GM12878 (cell line): Measurements from ENCODE around the gene SOX5. TPM values are rescaled to one million over a fixed set of nuclear protein-coding genes. Genes with fewer than 3 reads are reported as not detected.

Source experiments
- ATAC-seq: fragments of 200-7000 bp; cut with Tn5 transposase; 3 replicates; pipeline ENCODE4 v1.9.1; 2020; ENCODE audit warnings: mild to moderate bottlenecking, moderate library complexity
- BruUV-seq: library from RNA; stranded (reverse); fragments of 400-500 nt; replicated peaks from 2 replicates; lab custom pipeline; 2021; lab: Mats Ljungman, UMichigan
- CTCF ChIA-PET: fragments of 300-600 bp; sonication (Branson Sonifier 250); formaldehyde crosslinking; extraction: SDS; loops from one replicate; lab custom pipeline; 2021; ENCODE audit warnings: inconsistent platforms; lab: Yijun Ruan, JAX
- POLR2A ChIA-PET: fragments of 350-600 bp; formaldehyde crosslinking; extraction: SDS; loops from one replicate; lab custom pipeline; 2021; ENCODE audit warnings: inconsistent platforms; lab: Charles Lee
- RAD21 ChIA-PET: fragments of 300-600 bp; sonication (Branson Sonifier 250); formaldehyde crosslinking; loops from one replicate; lab custom pipeline; 2023; ENCODE audit warnings: antibody characterized with exemption; ENCODE audit not compliant: unreplicated experiment; lab: Charles Lee
- SMC1A ChIA-PET: fragments of 300-600 bp; sonication (Branson Sonifier 250); formaldehyde crosslinking; loops from one replicate; lab custom pipeline; 2023; ENCODE audit not compliant: unreplicated experiment, uncharacterized antibody; lab: Charles Lee
- DNase-seq: peaks from one replicate; pipeline ENCODE4 v3.0.0-alpha.2; 2011; ENCODE audit warnings: low read depth, low spot score
- FAIRE-seq: peaks from 3 replicates; lab custom pipeline; 2011; peaks lifted over from hg19 to GRCh38; lab: Jason Lieb, UNC
- H2AFZ ChIP-seq: 2 replicates; pipeline ENCODE4 v1.6.0; 2011; ENCODE audit warnings: low read depth, low read length, control low read depth; ENCODE audit not compliant: control insufficient read depth
- H3K27ac ChIP-seq: 2 replicates; pipeline ENCODE4 v1.5.1; 2011; ENCODE audit warnings: control low read depth; ENCODE audit not compliant: control insufficient read depth, insufficient read depth
- H3K27me3 ChIP-seq, 2 experiments: replicated peaks in 1 of 2; 2 replicates each; pipeline versions ENCODE4 v1.6.0 to v1.6.1; 2011; ENCODE audit warnings: low read length in 1 of 2; ENCODE audit not compliant: control insufficient read depth in 2 of 2, insufficient read depth in 2 of 2
- H3K36me3 ChIP-seq, 2 experiments: 2 replicates each; pipeline ENCODE4 v1.5.1; 2011; ENCODE audit warnings: low read length in 1 of 2; ENCODE audit not compliant: control insufficient read depth in 2 of 2, insufficient read depth in 2 of 2
- H3K4me1 ChIP-seq: 2 replicates; pipeline ENCODE4 v1.6.1; 2011; ENCODE audit warnings: mild to moderate bottlenecking, low read length, moderate library complexity, mixed read lengths; ENCODE audit not compliant: control insufficient read depth, insufficient read depth
- H3K4me2 ChIP-seq: 2 replicates; pipeline ENCODE4 v1.6.0; 2011; ENCODE audit warnings: control low read depth; ENCODE audit not compliant: control insufficient read depth, insufficient read depth
- H3K4me3 ChIP-seq: fragments of 200-600 bp; sonication (generic); 2 replicates; pipeline ENCODE4 v1.5.1; 2016
- H3K79me2 ChIP-seq: 2 replicates; pipeline ENCODE4 v1.6.0; 2011; ENCODE audit warnings: low read length; ENCODE audit not compliant: control insufficient read depth, insufficient read depth
- H3K9ac ChIP-seq: 2 replicates; pipeline ENCODE4 v1.8.0; 2011; ENCODE audit warnings: low read length, control low read depth, mixed read lengths; ENCODE audit not compliant: control insufficient read depth, insufficient read depth
- H3K9me3 ChIP-seq: replicated peaks from 3 replicates; pipeline ENCODE4 v1.5.1; 2011; ENCODE audit warnings: mild to moderate bottlenecking, low read length; ENCODE audit not compliant: control insufficient read depth, insufficient read depth
- H4K20me1 ChIP-seq: 2 replicates; pipeline ENCODE4 v1.6.0; 2011; ENCODE audit not compliant: control insufficient read depth, insufficient read depth
- BMI1 ChIP-seq: fragments of 450-650 bp; IDR thresholded peaks from 2 replicates; pipeline ENCODE4 v1.6.1; 2016; ENCODE audit warnings: mild to moderate bottlenecking, moderate library complexity, borderline replicate concordance
- CREB1 ChIP-seq: IDR thresholded peaks from 2 replicates; pipeline ENCODE4 v1.6.1; 2012; ENCODE audit warnings: low read depth, mild to moderate bottlenecking, inconsistent platforms
- FOS ChIP-seq: IDR thresholded peaks from 3 replicates; pipeline ENCODE4 v1.6.1; 2011; ENCODE audit warnings: borderline replicate concordance; ENCODE audit not compliant: insufficient read length; ENCODE audit errors: extremely low read depth
- HCFC1 ChIP-seq: fragments of 150-350 bp; IDR thresholded peaks from 2 replicates; pipeline ENCODE4 v1.6.1; 2014; ENCODE audit warnings: low read length
- HDAC6 ChIP-seq: fragments of 200-600 bp; sonication (generic); IDR thresholded peaks from one replicate; pipeline ENCODE4 v1.8.0; 2017; ENCODE audit warnings: antibody characterized with exemption; ENCODE audit not compliant: unreplicated experiment
- HDGF ChIP-seq: fragments of 450-650 bp; IDR thresholded peaks from 2 replicates; pipeline ENCODE4 v1.6.1; 2016; ENCODE audit warnings: antibody characterized with exemption
- RCOR1 ChIP-seq: conservative IDR thresholded peaks from 2 replicates; pipeline ENCODE4 v1.6.1; 2012; ENCODE audit warnings: low read depth, low read length, improper control_type of control experiment
- SIX5 ChIP-seq: IDR thresholded peaks from 2 replicates; pipeline ENCODE4 v1.6.1; 2011; ENCODE audit warnings: mild to moderate bottlenecking, low read depth, low read length, moderate library complexity; ENCODE audit not compliant: severe bottlenecking
- SUPT20H ChIP-seq: IDR thresholded peaks from 2 replicates; pipeline ENCODE4 v1.6.1; 2011; ENCODE audit warnings: low read depth, mild to moderate bottlenecking, low read length, moderate library complexity, borderline replicate concordance; ENCODE audit not compliant: control insufficient read depth
- WGBS: methylation state at CpG from one replicate; pipeline ENCODE4 v1.1.6; 2016; ENCODE audit warnings: low lambda C conversion rate; ENCODE audit not compliant: insufficient replicate concordance, insufficient coverage; ENCODE audit errors: missing lambda C conversion rate; 5-methylcytosine and 5-hydroxymethylcytosine counted together
- in situ Hi-C: fragments of 300-500 bp; cut with MboI; formaldehyde crosslinking; loops from 9 replicates; pipeline ENCODE4 v1.14.3; 2018; ENCODE audit warnings: mixed read lengths
- intact Hi-C: fragments of 100-400 bp; cut with micrococcal nuclease; formaldehyde crosslinking; loops from one replicate; pipeline ENCODE4 v1.14.2; 2022; ENCODE audit not compliant: unreplicated experiment
- polyA plus RNA-seq, 11 experiments: library from polyadenylated mRNA; depleted of rRNA in 4 of 11; unstranded in 6 of 11; stranded (reverse) in 5 of 11; fragments of >200 nt; fragmentation: Nextera tagmentation in 4 of 11; fragmentation: Illumina TruSeq in 1 of 11; extraction: Ambion mirVana in 4 of 11; extraction: Trizol in 1 of 11; gene quantifications; 1 replicate in 1 of 11; 2 replicates in 10 of 11; pipeline versions ENCODE4 v1.2.1 to v1.2.3, GENCODE V29; 2011 to 2016; ENCODE audit warnings: inconsistent platforms in 2 of 11, missing spikeins in 2 of 11, low read depth in 1 of 11
- total RNA-seq, 4 experiments: library from RNA; depleted of rRNA in 3 of 4; stranded (reverse); fragments of >200 nt in 3 of 4; fragmentation: Illumina TruSeq in 1 of 4; extraction: Trizol in 1 of 4; gene quantifications; 2 replicates each; pipeline versions ENCODE4 v1.2.1 to v1.2.3, GENCODE V29; 2013 to 2021
- TF ChIP-seq, protein P1 (sequence below): fragments of 150-350 bp; IDR thresholded peaks from 2 replicates; pipeline ENCODE4 v1.6.1; 2016; ENCODE audit warnings: low read depth, low read length

Gene SOX5
- total and polyA plus RNA-seq, 10 of the 15 experiments (the other 5 are each of a cell fraction or from before 2014, with no cell fraction given) = 0.08 to 1.0 (median 0.24) TPM

DNA sequence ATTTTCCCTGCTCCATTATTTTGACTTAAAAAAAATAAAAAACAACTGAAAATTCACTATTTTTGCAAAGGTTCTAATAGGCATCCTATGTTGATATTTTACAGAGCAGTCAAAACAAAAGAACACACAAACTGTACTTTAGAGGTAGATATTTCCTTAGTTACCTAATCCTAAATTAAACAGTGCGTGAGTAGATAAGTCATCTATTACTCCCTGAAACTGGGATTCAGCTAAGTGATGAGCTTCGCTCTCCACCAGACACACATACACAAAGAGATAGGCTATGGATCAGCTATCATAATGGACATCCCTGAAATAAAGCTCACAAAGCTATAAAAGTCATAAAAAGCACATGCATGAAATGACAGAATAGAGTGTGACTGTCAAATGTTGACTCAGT, 398.7 kb downstream of the SOX5 start:
- Histone ChIP-seq H3K9me3 (no peaks in the 10 kb centered on the region), H3K4me1 (no peaks in the 10 kb centered on the region), H3K4me3 (no peak overlapping the region), H4K20me1 (no peaks in the 10 kb centered on the region), H3K79me2 (no peaks in the 10 kb centered on the region), H3K27me3 (no peaks in the 10 kb centered on the region), H2AFZ (no peak overlapping the region), H3K9ac (no peak overlapping the region), H3K27ac (no peak overlapping the region), H3K4me2 (no peak overlapping the region), H3K36me3 (no peaks in the 10 kb centered on the region)
- TF ChIP-seq HDAC6 = no peak
- TF ChIP-seq, protein P1, sequence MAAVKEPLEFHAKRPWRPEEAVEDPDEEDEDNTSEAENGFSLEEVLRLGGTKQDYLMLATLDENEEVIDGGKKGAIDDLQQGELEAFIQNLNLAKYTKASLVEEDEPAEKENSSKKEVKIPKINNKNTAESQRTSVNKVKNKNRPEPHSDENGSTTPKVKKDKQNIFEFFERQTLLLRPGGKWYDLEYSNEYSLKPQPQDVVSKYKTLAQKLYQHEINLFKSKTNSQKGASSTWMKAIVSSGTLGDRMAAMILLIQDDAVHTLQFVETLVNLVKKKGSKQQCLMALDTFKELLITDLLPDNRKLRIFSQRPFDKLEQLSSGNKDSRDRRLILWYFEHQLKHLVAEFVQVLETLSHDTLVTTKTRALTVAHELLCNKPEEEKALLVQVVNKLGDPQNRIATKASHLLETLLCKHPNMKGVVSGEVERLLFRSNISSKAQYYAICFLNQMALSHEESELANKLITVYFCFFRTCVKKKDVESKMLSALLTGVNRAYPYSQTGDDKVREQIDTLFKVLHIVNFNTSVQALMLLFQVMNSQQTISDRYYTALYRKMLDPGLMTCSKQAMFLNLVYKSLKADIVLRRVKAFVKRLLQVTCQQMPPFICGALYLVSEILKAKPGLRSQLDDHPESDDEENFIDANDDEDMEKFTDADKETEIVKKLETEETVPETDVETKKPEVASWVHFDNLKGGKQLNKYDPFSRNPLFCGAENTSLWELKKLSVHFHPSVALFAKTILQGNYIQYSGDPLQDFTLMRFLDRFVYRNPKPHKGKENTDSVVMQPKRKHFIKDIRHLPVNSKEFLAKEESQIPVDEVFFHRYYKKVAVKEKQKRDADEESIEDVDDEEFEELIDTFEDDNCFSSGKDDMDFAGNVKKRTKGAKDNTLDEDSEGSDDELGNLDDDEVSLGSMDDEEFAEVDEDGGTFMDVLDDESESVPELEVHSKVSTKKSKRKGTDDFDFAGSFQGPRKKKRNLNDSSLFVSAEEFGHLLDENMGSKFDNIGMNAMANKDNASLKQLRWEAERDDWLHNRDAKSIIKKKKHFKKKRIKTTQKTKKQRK = no peak
- TF ChIP-seq SIX5 = no peak
- no peak for TF ChIP-seq HDGF
- SMC1A ChIA-PET = no interaction called here
- CTCF ChIA-PET = no interaction called here
- POLR2A ChIA-PET = no interaction called here
- in situ Hi-C loops (no loop called here), intact Hi-C loops (no loop called here)
- no peak for FAIRE-seq
- BruUV-seq = no TSS peak
- ATAC-seq = no peak
- no peak for DNase-seq
- WGBS = 35% methylated on average over 2 of the region's 2 CpGs
- RAD21 ChIA-PET = no interaction called here

DNA sequence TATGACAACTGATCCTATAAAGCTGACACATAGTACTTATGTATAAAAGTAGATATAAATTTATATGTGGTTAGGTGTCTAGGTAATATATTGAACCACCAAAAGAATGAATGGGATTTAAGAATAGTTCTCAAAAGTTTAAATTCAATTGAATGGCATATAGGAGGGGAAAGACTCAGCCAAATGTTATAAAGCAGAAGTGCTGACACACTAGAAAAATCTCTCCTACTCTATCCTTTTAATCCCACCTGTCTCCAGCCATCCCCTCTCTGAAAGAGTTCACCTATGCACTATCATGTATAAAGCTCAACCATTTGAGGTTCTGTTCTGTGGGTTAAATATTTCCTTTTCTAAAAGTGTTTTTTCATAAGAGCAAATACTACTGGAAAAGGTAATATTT, 400.7 kb downstream of the SOX5 start:
- Histone ChIP-seq H3K9ac (no peak overlapping the region), H3K27ac (no peak overlapping the region), H3K4me1 (no peaks in the 10 kb centered on the region), H3K79me2 (no peaks in the 10 kb centered on the region), H3K9me3 (no peaks in the 10 kb centered on the region), H4K20me1 (no peaks in the 10 kb centered on the region), H3K4me3 (no peak overlapping the region), H2AFZ (no peak overlapping the region), H3K36me3 (no peaks in the 10 kb centered on the region), H3K27me3 (no peaks in the 10 kb centered on the region), H3K4me2 (no peak overlapping the region)
- ChIA-PET SMC1A (interaction anchor here (1.0 kb wide), 1 partner anchor 13 kb away, joined by 3 read pairs; no protein-coding TSS in a partner anchor), CTCF (no interaction called here), POLR2A (no interaction called here), RAD21 (no interaction called here)
- ATAC-seq (no peak), DNase-seq (no peak), FAIRE-seq (no peak)
- intact Hi-C loops (no loop called here), in situ Hi-C loops (no loop called here)
- no TSS peak for BruUV-seq
- TF ChIP-seq FOS (no peak), CREB1 (no peak), RCOR1 (no peak), HCFC1 (no peak), HDAC6 (no peak), SUPT20H (no peak), BMI1 (no peak)
